GM19397 (cell line): ENCODE results near the gene PLD1.
"Not testable (repeated sequence)": the region's sequence is repeated elsewhere in the genome, so short reads cannot be mapped to it uniquely, and the experiment has no call there.

Source experiments
- ATAC-seq: cut with Tn5 transposase; IDR thresholded peaks from one replicate; pipeline ENCODE4 v1.9.1; 2021; ENCODE audit warnings: mild to moderate bottlenecking, moderate library complexity; ENCODE audit not compliant: unreplicated experiment

Gene PLD1

GRCh38 chr3:171809861-171810628 lies at the start of gene PLD1:
Gene PLD1, minus strand, starts transcription at chr3:171810483. Its CDS starts 72,432 bp downstream, at chr3:171738051.
- peak; percentile 60 for ATAC-seq

GRCh38 chr3:171858770-171859169 lies 48.5 kb upstream of the PLD1 start:
- not testable (repeated sequence) for ATAC-seq

- no peak for ATAC-seq
Measured at GRCh38 chr3:171854649-171855305, 44.5 kb upstream of the PLD1 start.

- no peak for ATAC-seq
Measured at GRCh38 chr3:171851660-171852058, 41.4 kb upstream of the PLD1 start.

- no peak for ATAC-seq
Measured at GRCh38 chr3:171850960-171851659, 40.8 kb upstream of the PLD1 start.

- no peak for ATAC-seq
Measured at GRCh38 chr3:171850320-171850959, 40.2 kb upstream of the PLD1 start.

- no peak for ATAC-seq
Measured at GRCh38 chr3:171849617-171850319, 39.5 kb upstream of the PLD1 start.

GRCh38 chr3:171847595-171848259 lies 37.4 kb upstream of the PLD1 start:
- ATAC-seq = no peak

GRCh38 chr3:171847133-171847532 lies 36.9 kb upstream of the PLD1 start:
- no peak for ATAC-seq

- ATAC-seq = peak; percentile 88
Measured at GRCh38 chr3:171846597-171846996, 36.3 kb upstream of the PLD1 start.

GRCh38 chr3:171845481-171846284 lies 35.4 kb upstream of the PLD1 start:
- ATAC-seq = no peak

- ATAC-seq = no peak
Measured at GRCh38 chr3:171844873-171845272, 34.6 kb upstream of the PLD1 start.

GRCh38 chr3:171842864-171843518 lies 32.7 kb upstream of the PLD1 start, which contains the start of gene TMEM212:
Gene TMEM212, plus strand, starts transcription at chr3:171843349. Its CDS starts 35 bp downstream, at chr3:171843384.
- ATAC-seq = no peak

GRCh38 chr3:171841620-171842000 lies 31.3 kb upstream of the PLD1 start:
- no peak for ATAC-seq

GRCh38 chr3:171840811-171841619 lies 30.7 kb upstream of the PLD1 start:
- no peak for ATAC-seq

- no peak for ATAC-seq
Measured at GRCh38 chr3:171840445-171840810, 30.1 kb upstream of the PLD1 start.

GRCh38 chr3:171839270-171839669 lies 29.0 kb upstream of the PLD1 start:
- ATAC-seq = no peak

- no peak for ATAC-seq
Measured at GRCh38 chr3:171838218-171838720, 28.0 kb upstream of the PLD1 start.
